Stimulated activated CD4-positive, alpha-beta T cell treated with anti-CD3 and anti-CD28 coated beads, Interleukin-1b, Interleukin-23, amount 100 ng/mL, for 24 hours (primary cell): ENCODE results near the gene GRM7.

ENCODE experiments used
- DNase-seq, 4 experiments: peaks; one replicate each; pipeline ENCODE4 v3.0.0-alpha.2; 2020; ENCODE audit warnings: low read depth in 4 of 4, low spot score in 1 of 4

The GRM7 gene

DNA sequence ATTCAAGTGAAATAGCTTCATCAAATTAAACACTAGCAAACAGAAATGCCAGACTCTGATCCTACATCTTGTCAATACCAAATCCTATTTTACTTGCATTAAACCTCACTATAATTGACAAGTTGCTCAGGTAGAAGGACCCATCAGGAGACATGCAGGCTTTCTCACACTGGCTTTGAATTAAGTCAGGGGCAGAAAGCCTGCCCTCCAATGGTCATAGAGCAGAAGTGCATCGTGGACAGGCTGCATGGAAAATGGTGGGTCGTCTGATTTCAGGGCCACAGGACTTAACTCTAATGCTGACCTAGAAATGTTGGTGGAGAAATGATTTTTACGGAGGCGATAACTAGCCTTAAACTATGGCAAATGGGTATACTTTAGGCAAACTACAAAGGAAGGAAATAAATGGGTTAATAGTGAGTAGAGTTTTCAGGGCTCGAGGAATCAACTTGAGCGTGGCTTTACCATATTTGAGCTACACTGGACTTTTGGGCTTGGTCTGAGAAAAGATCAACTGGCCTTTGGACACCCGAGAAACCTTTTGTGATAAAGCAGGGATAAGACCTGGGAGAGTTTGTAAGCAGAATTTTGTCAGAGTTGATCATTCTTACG lies 283.9 kb downstream of the GRM7 start:
- no peak for DNase-seq

GRCh38 chr3:7146529-7146928 lies 285.6 kb downstream of the GRM7 start:
- no peak for DNase-seq

DNA sequence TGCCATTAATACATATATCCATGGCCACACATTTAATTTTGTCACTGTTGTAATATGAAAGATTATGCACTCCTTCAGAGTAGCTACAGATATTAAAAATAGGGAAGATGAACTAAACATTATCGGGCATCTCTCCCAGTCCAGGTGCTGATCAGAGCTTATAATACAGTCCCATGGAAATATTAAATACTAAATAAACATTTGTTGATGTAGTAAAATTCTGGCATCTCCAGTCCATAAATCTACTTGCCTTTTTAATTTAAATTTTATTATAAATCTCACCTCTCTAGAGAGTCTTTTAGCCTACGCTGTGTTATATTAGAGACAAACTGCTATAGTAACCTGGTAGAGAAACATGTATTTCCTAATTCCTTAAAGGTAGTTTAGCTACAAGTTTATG lies 297.6 kb downstream of the GRM7 start:
- no peak for DNase-seq

- DNase-seq, result no peak
Measured at GRCh38 chr3:7160689-7161088, 299.8 kb downstream of the GRM7 start.

- no peak for DNase-seq
Measured at GRCh38 chr3:7166460-7166859, 305.5 kb downstream of the GRM7 start.

- no peak for DNase-seq
Measured at GRCh38 chr3:7171493-7171892, 310.6 kb downstream of the GRM7 start.

- DNase-seq, result no peak
Measured at GRCh38 chr3:7172996-7173395, 312.1 kb downstream of the GRM7 start.

DNA sequence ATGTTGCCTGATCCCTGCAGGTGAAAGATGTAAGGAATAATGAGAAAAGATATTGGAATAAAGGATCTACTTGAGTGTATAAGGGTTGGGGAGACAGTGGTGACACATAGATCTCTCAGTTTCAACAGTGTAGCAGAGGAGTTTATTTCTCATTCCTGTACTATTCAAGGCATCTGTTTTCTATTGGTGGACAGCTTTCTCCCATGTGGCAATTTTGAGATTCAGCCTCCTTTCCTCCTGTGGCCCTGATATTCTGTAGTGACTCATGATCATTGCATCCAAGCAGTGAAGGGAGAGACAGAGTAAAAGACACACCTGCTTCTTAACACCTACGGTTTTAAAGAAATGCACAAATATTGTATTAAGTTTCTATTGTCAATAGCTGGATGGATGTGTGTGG lies 327.6 kb downstream of the GRM7 start:
- DNase-seq, result no peak

DNA sequence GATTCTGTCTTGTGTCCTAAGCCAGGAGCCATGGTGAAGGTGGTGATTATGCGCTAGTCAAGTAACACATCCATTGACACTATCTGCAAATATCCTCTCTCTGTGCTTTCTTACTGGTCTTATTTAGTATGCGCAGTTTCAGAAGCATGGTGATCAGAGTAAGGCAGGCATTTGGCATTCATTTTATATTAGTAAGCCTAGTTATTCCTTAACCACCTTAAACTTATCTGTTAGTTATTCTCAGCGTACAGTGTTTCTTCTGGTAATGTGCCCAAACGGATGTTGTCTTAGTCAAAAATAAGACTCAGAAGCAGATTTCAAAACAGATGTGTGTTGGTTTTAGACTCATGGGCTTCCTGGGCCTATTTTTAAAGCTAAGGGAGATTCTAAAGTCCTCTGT lies 329.2 kb downstream of the GRM7 start:
- DNase-seq, result no peak

GRCh38 chr3:7193269-7193668 lies 332.4 kb downstream of the GRM7 start:
- no peak for DNase-seq

- no peak for DNase-seq
Measured at GRCh38 chr3:7194071-7194835, 333.3 kb downstream of the GRM7 start.

DNA sequence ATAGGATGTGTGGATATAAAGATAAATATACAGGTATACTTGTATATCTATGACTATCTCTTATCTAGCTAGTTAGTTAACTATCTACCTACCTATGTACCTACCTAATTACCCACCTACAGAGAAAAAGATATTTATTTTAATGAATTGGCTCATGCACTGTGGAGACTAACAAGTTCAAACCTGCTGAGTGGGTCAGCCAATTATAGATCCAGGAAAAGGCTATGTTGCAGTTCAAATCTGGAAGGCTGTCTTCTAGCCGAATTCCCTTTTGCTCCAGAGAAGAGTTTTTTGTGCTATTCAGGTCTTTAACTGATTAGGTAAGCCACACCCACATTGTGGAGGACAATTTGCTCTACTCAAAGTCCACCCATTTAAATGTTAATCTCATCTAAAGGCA lies 335.0 kb downstream of the GRM7 start:
- DNase-seq, result no peak

DNA sequence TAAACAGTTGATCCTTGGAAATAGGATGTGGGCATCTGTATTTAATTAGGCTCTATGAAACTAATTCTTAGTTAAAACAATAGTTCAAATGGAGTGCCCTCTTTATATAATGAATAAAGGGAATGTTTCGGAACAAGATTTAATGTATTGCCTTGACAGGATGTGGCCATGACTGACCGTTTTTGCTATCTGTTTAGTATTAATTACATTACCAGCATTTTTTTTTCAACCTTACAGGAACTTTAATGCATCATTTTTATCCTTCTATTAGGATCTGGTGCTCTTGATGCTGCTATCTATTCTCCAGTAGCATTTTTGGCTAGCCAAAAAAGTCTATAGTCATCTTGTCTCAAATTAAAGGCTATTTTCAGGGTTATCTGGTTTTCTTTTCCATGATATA lies 340.9 kb downstream of the GRM7 start:
- no peak for DNase-seq

- DNase-seq, result no peak
Measured at GRCh38 chr3:7203969-7204847, 343.3 kb downstream of the GRM7 start.

DNA sequence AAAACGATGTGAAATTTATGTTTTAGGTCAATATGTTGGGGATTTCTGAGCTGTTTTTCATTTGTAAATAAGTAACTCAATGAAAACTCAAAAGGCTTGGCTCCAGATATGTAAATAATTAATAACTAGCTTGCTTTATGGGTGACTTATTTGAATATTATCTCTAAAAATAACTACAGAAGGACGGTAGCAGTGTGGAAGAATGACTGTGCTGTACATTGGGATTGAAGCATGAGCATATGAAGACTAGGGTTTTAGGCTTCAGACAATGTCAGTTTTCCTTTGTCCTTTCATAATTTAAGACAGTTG lies 343.9 kb downstream of the GRM7 start:
- DNase-seq, result no peak

GRCh38 chr3:7205535-7205934 lies 344.6 kb downstream of the GRM7 start:
- no peak for DNase-seq

DNA sequence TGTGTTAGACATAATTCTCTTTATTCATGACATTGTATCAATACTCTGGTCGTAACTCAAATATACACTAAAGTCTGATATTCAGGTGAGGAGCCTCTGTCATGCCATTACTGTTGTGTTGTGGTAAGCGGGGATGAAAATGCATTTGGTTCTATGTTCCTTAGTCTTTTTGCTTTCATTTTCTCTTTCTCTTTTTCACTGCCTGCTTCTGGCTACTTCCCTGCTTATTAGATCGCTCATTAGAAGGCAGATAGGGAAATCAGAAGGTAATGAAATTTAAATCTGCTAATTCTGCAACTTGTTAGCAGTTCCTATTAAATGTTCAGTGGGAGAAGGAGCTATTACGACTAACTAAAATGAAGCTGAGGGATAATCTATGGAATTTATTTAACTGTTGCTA lies 345.0 kb downstream of the GRM7 start:
- no peak for DNase-seq

GRCh38 chr3:7207125-7207524 lies 346.2 kb downstream of the GRM7 start:
- no peak for DNase-seq

- no peak for DNase-seq
Measured at GRCh38 chr3:7207928-7208327, 347.0 kb downstream of the GRM7 start.

- no peak for DNase-seq
Measured at GRCh38 chr3:7209098-7209497, 348.2 kb downstream of the GRM7 start.

DNA sequence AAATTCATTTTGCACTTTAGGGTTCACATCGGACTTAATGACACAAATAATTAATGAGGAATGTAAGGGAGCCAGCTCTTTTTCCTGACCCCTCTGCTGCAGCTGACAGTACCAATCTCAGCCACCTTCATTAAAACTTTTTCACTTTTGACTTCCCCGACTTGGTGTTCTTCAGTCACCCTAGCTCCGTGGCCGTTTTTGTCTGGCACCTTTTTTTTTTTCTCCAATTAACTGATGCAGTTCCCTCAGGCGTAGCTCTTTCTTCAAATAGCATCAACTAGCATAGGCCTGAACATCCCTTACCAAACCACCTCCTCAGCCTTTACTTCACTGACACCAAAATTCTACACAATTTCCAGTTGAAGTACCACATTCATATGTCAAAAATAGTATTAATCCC lies 350.8 kb downstream of the GRM7 start:
- no peak for DNase-seq

- DNase-seq, result no peak
Measured at GRCh38 chr3:7215706-7216105, 354.8 kb downstream of the GRM7 start.
